Stomach (tissue), 4 donors: ENCODE measurements around the gene CGRRF1.
A peak's percentile ranks its signal among the peaks of the same experiment; 100 is the strongest.

ENCODE experiments used
- CTCF ChIP-seq, 7 experiments: fragments of 450-650 bp in 4 of 7; fragments of 200-600 bp in 3 of 7; sonication (generic) in 3 of 7; IDR thresholded peaks; one replicate each; pipeline ENCODE4 v1.5.1; 2016 to 2019; ENCODE audit warnings: antibody characterized with exemption in 7 of 7, control low read depth in 2 of 7, mild to moderate bottlenecking in 1 of 7
- EP300 ChIP-seq: sonication (generic); formaldehyde crosslinking; IDR thresholded peaks from one replicate; pipeline ENCODE4 v1.6.1; 2017; ENCODE audit warnings: antibody characterized with exemption
- POLR2A ChIP-seq, 4 donors: fragments of 450-650 bp; IDR thresholded peaks; one replicate each; pipeline ENCODE4 v1.6.1; 2016; ENCODE audit warnings: antibody characterized with exemption in 4 of 4, control low read depth in 2 of 4, mild to moderate bottlenecking in 1 of 4, moderate library complexity in 1 of 4

- TF ChIP-seq CTCF (IDR thresholded peaks at IDR 0.05) (no peak), POLR2A (IDR thresholded peaks at IDR 0.05) (peak in 1 of 4 donors; percentile 7), EP300 (no peak)
Observed at GRCh38 chr14:54565785-54566409, 56.2 kb downstream of the CGRRF1 start.
